ENCODE data around the gene ILK.

The ILK gene

GRCh38 chr11:6588018-6588417, 15.6 kb upstream of the ILK start:
- H3K27ac Mint-ChIP-seq: no peak overlapping the region

GRCh38 chr11:6594142-6594768, 9.3 kb upstream of the ILK start:
- DNase-seq: no peak
- Mint-ChIP-seq H3K4me1 (peaks cover 11% of the 10 kb centered on the region), H3K36me3 (ENCODE audit: low read depth) (peaks cover 60% of the 10 kb centered on the region), H3K27me3 (no peaks in the 10 kb centered on the region), H3K27ac (no peak overlapping the region), H3K4me3 (no peak overlapping the region), H3K9me3 (no peaks in the 10 kb centered on the region)
- no peak for ATAC-seq

More at GRCh38 chr11:6588018-6588417, 15.6 kb upstream of the ILK start:
- peaks cover 45% of the 10 kb centered on the region for H3K36me3 Mint-ChIP-seq (ENCODE audit: low read depth)
- ATAC-seq: no peak
- no peak for DNase-seq
- H3K4me3 Mint-ChIP-seq: no peak overlapping the region
- H3K4me1 Mint-ChIP-seq: no peaks in the 10 kb centered on the region
- peaks cover 21% of the 10 kb centered on the region for H3K9me3 Mint-ChIP-seq
- H3K27me3 Mint-ChIP-seq: no peaks in the 10 kb centered on the region

DNA sequence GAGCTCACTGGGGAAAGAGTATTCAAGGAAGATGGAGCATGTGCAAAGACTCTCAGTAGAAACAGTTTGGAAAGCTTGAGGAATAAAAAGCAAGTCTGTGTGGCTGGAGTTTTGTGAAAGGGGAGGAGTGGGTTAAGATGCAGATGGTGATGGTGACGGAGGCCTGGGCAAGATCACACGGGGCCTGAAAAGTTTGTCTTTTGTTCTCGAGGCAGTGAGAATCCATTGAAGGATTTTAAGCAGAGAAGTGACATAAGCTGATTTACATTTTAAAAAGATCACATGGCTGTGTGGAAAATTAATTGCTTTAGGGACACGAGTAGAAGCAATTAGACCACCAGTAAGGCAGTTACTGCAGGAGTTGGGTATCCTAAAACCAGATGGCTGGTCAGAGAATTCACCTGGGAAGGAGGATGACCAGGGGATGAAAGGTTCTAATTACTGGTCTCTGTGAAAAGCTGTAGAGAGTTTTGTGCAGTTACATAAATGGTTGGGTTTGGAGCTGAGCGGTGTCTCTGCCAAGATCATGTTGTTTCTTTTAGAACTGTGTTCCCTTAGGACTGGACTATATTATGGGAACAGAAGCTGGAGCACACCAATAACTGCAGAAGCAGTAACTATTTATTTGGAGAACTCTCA, 7.2 kb upstream of the ILK start:
- peaks cover 13% of the 10 kb centered on the region for H3K4me1 Mint-ChIP-seq
- no peaks in the 10 kb centered on the region for H3K27me3 Mint-ChIP-seq
- ATAC-seq (no peak), DNase-seq (no peak)
- no peaks in the 10 kb centered on the region for H3K9me3 Mint-ChIP-seq
- no peak overlapping the region for H3K27ac Mint-ChIP-seq
- peaks cover 61% of the 10 kb centered on the region for H3K36me3 Mint-ChIP-seq (ENCODE audit: low read depth)
- no peak overlapping the region for H3K4me3 Mint-ChIP-seq

- H3K27me3 Mint-ChIP-seq: no peaks in the 10 kb centered on the region
- DNase-seq (no peak), ATAC-seq (no peak)
- peaks cover 21% of the 10 kb centered on the region for H3K4me1 Mint-ChIP-seq
- peaks cover 51% of the 10 kb centered on the region for H3K36me3 Mint-ChIP-seq (ENCODE audit: low read depth)
- H3K27ac Mint-ChIP-seq: no peak overlapping the region
- no peak overlapping the region for H3K4me3 Mint-ChIP-seq
- H3K9me3 Mint-ChIP-seq: no peaks in the 10 kb centered on the region
Observed at GRCh38 chr11:6598555-6598954, 5.0 kb upstream of the ILK start.

GRCh38 chr11:6599449-6599848, 4.1 kb upstream of the ILK start:
- DNase-seq: no peak
- peak overlapping the region; percentile 48 for H3K27ac Mint-ChIP-seq
- ATAC-seq: no peak
- H3K4me1 Mint-ChIP-seq: peaks cover 17% of the 10 kb centered on the region
- no peak overlapping the region for H3K4me3 Mint-ChIP-seq
- peaks cover 43% of the 10 kb centered on the region for H3K36me3 Mint-ChIP-seq (ENCODE audit: low read depth)
- no peaks in the 10 kb centered on the region for H3K9me3 Mint-ChIP-seq
- H3K27me3 Mint-ChIP-seq: no peaks in the 10 kb centered on the region

- peaks cover 14% of the 10 kb centered on the region for H3K4me1 Mint-ChIP-seq
- no peaks in the 10 kb centered on the region for H3K27me3 Mint-ChIP-seq
- no peaks in the 10 kb centered on the region for H3K9me3 Mint-ChIP-seq
- H3K27ac Mint-ChIP-seq: no peak overlapping the region
- ATAC-seq (no peak), DNase-seq (no peak)
- H3K4me3 Mint-ChIP-seq: no peak overlapping the region
- peaks cover 39% of the 10 kb centered on the region for H3K36me3 Mint-ChIP-seq (ENCODE audit: low read depth)
Observed at GRCh38 chr11:6599881-6600390, 3.6 kb upstream of the ILK start.

GRCh38 chr11:6601041-6601461, 2.5 kb upstream of the ILK start:
- Mint-ChIP-seq H3K4me3 (no peak overlapping the region), H3K4me1 (peaks cover 14% of the 10 kb centered on the region), H3K27ac (no peak overlapping the region), H3K27me3 (no peaks in the 10 kb centered on the region), H3K36me3 (ENCODE audit: low read depth) (peaks cover 30% of the 10 kb centered on the region), H3K9me3 (no peaks in the 10 kb centered on the region)
- DNase-seq (no peak), ATAC-seq (no peak)

DNA sequence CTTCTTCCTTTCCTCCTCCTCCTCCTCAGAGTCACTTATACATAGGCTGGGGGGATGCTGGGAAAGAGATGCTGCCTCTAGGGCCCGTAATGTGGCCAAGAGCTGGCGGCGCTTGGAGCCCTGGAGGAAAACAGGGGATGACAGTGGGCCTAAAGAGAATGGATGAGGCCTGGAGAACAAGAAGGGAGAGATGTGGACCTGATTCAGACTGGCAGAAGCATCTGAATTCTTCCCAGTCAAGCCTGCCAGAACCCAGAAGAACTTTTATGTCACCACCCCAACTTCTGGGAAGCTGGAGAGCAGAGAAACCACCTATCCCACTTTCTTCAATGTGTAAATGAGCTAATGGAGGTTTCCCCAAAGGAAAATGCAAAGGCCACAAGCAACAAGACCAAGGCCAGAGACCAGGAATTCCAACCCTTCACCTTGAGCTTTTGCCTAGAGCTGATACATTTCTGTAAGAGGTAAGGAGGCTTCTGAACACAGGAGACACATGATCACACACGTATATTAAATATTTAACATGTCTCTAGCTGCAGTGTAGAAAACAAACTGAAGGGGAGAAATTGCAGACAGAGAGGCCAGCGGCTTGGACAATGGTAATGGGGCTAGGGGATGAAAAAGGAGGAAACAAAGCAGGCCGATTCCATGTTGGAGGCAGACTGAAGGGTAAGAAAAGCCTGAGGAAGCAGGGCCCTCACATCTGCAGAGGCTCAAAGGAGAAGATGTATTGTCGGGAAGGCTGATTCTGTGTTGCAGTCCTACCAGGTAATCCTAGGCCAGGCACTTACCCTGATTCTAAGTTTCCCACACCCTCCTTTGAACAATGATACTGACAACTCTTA, 1.3 kb upstream of the ILK start:
- H3K27me3 Mint-ChIP-seq: no peaks in the 10 kb centered on the region
- H3K36me3 Mint-ChIP-seq (ENCODE audit: low read depth): peaks cover 24% of the 10 kb centered on the region
- H3K9me3 Mint-ChIP-seq: no peaks in the 10 kb centered on the region
- peak overlapping the region; percentile 76 for H3K27ac Mint-ChIP-seq
- H3K4me1 Mint-ChIP-seq: peaks cover 14% of the 10 kb centered on the region
- ATAC-seq: no peak
- H3K4me3 Mint-ChIP-seq: no peak overlapping the region
- DNase-seq: no peak

DNA sequence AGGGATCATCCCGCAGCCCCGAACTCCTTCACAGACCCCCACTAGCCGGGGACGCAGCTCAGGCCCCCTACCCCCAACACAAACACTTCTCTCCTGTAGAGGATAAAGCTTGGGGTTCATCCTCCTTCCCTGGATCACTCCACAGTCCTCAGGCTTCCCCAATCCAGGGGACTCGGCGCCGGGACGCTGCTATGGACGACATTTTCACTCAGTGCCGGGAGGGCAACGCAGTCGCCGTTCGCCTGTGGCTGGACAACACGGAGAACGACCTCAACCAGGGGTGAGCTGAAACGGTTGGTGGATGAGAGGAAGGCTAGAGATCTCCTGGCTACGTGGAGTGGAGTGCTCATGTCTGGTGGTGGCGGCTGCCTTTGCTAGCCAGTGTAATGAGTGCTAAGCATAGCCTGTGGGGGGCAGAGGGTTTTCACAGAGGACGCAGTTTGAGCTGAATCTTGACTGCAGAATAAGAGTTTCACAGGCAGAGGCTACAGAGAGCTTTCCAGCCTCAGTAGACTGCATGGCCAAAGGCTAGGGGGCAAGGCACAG, 580 bp downstream of the ILK start:
- H3K4me1 Mint-ChIP-seq: peaks cover 15% of the 10 kb centered on the region
- ATAC-seq (peak; percentile 50), DNase-seq (peak; percentile 52)
- H3K27me3 Mint-ChIP-seq: no peaks in the 10 kb centered on the region
- H3K27ac Mint-ChIP-seq: no peak overlapping the region
- H3K9me3 Mint-ChIP-seq: no peaks in the 10 kb centered on the region
- H3K36me3 Mint-ChIP-seq (ENCODE audit: low read depth): peaks cover 22% of the 10 kb centered on the region
- no peak overlapping the region for H3K4me3 Mint-ChIP-seq

DNA sequence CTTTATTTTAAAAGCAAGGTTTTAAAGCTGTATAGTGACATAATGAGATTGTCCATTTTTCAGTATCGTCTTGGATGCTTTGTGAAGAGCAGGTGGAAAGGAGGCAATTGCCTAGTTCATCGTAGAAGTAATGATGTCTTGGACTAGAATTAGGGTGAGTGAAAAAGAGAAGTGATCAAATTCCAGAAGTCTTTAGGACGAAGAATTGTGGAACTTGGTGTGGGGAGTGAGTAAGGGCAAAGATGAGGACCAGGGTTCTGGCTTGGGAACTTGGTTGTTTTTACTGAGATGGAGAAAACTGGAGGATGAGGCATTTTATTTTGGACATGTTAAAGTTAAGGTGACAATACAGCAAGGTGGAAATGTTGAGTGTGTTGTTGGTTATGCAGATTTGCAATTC, 1.2 kb downstream of the ILK start:
- Mint-ChIP-seq H3K4me1 (peaks cover 21% of the 10 kb centered on the region), H3K27ac (no peak overlapping the region), H3K4me3 (no peak overlapping the region), H3K36me3 (ENCODE audit: low read depth) (peaks cover 22% of the 10 kb centered on the region), H3K27me3 (no peaks in the 10 kb centered on the region), H3K9me3 (no peaks in the 10 kb centered on the region)
- ATAC-seq: no peak
- DNase-seq: no peak

DNA sequence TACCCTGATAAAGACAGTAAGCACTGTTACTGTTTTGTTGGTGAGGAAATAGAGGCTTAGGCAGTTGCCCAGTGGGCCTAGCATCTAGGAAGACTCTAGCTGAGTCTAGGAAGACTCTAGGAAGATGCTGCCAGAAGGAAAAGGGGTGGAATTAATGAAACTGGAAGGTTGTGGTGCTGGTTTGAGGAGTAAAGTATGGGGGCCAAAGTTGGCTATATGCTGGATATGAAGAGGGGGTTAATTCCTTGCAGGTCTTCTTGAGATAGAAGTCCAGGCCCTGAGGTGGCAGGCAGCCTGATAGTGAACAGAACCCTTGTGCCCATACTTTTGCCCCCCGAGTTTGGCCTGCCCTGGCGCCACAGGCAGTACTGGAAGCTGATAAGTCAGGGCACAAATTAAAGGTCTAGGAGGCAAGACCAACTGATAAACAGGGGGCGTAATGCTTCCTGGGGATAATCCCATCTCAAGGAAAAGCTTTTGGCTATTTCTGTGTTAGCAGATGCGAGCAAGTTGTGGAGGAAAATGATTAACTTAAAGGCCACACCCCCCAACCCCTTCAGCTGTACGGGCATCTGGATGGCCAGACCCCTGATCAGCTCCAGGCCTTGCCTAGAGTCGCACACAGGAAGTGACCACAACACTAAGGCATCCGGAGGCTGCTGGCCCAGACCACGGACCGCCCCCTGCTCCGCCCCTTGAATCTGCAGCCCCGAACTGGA, 3.1 kb downstream of the ILK start:
- DNase-seq (peak; percentile 75), ATAC-seq (peak; percentile 34)
- H3K27me3 Mint-ChIP-seq: no peaks in the 10 kb centered on the region
- peaks cover 30% of the 10 kb centered on the region for H3K4me1 Mint-ChIP-seq
- H3K36me3 Mint-ChIP-seq (ENCODE audit: low read depth): peaks cover 34% of the 10 kb centered on the region
- H3K27ac Mint-ChIP-seq: no peak overlapping the region
- H3K9me3 Mint-ChIP-seq: no peaks in the 10 kb centered on the region
- no peak overlapping the region for H3K4me3 Mint-ChIP-seq

DNA sequence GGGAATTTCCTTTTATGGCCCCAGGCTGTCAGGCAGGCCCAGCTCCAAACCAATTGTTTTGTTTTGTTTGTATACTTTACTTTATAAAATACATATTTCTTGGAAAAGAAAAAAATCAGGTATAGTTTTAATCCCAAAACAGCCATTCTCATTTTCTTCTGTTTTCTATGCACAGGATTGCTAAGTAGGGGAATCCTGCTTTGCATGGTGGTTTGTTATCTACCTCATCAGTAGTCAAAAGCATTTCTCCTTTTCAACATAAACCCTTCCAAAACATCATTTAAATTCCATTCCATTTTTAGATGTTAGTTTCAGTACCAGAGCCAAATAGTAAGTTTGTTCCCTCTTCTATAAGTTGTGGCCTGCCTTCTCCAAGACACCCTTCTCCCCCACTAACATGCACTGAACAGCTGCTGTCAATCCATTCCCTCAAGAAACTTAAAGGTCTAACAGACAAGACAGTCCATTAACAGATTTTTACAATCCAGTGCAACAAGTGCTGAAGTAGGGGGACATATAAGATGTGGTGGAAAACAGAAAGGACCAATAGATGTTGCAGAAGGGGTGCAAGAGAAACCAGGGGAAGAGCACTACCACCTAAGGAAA, 3.7 kb downstream of the ILK start:
- Mint-ChIP-seq H3K27me3 (no peaks in the 10 kb centered on the region), H3K4me1 (peaks cover 25% of the 10 kb centered on the region), H3K4me3 (peak overlapping the region; percentile 64), H3K36me3 (ENCODE audit: low read depth) (peaks cover 32% of the 10 kb centered on the region), H3K27ac (no peak overlapping the region), H3K9me3 (no peaks in the 10 kb centered on the region)
- ATAC-seq: no peak
- no peak for DNase-seq

DNA sequence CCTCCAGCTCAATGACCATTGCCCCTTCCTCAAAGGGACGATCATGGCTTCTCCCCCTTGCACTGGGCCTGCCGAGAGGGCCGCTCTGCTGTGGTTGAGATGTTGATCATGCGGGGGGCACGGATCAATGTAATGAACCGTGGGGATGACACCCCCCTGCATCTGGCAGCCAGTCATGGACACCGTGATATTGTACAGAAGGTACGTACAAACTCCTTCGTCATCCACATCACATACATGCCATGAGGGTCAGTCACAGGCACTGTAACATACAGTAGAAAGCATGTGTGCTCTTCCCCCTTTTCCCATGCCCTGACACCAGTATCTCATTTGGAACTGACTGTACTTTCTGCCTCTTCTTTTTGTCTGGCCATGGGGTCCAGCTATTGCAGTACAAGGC, 4.4 kb downstream of the ILK start:
- ATAC-seq (no peak), DNase-seq (no peak)
- peaks cover 25% of the 10 kb centered on the region for H3K4me1 Mint-ChIP-seq
- peaks cover 32% of the 10 kb centered on the region for H3K36me3 Mint-ChIP-seq (ENCODE audit: low read depth)
- H3K4me3 Mint-ChIP-seq: no peak overlapping the region
- no peaks in the 10 kb centered on the region for H3K9me3 Mint-ChIP-seq
- no peak overlapping the region for H3K27ac Mint-ChIP-seq
- H3K27me3 Mint-ChIP-seq: no peaks in the 10 kb centered on the region

Data from activated naive CD8-positive, alpha-beta T cell treated with anti-CD3 and anti-CD28 coated beads, Interleukin-2, amount 50 U/mL, for 24 hours (primary cell).